H1 (cell line): ENCODE results near the gene RAB44. TPM values are rescaled to one million over a fixed set of nuclear protein-coding genes. Genes with fewer than 3 reads are reported as not detected.

Source experiments
- CTCF ChIA-PET: fragments of 300-600 bp; sonication (Branson Sonifier 250); formaldehyde crosslinking; loops from one replicate; lab custom pipeline; 2021; ENCODE audit not compliant: partially characterized antibody; lab: Charles Lee
- POLR2A ChIA-PET: fragments of 300-600 bp; sonication (Branson Sonifier 250); formaldehyde crosslinking; loops from one replicate; lab custom pipeline; 2021; ENCODE audit warnings: inconsistent platforms; ENCODE audit not compliant: partially characterized antibody; lab: Charles Lee
- DNase-seq, 2 experiments: peaks; one replicate each; pipeline versions ENCODE4 v3.0.0 to v3.0.0-alpha.2; 2010 to 2022; ENCODE audit warnings: low spot score in 2 of 2, low read depth in 1 of 2, mixed read lengths in 1 of 2
- FAIRE-seq: peaks from 2 replicates; lab custom pipeline; 2011; peaks lifted over from hg19 to GRCh38; lab: Jason Lieb, UNC
- H2AFZ ChIP-seq: 2 replicates; pipeline ENCODE4 v1.8.1; 2012; ENCODE audit warnings: low read length, inconsistent platforms
- H2AK5ac ChIP-seq: 2 replicates; pipeline ENCODE4 v1.6.1; 2013; ENCODE audit warnings: low read depth, low read length
- H2BK120ac ChIP-seq: replicated peaks from 2 replicates; pipeline ENCODE3; 2013; ENCODE audit warnings: low read depth, low read length, inconsistent platforms
- H2BK12ac ChIP-seq: 2 replicates; pipeline ENCODE4 v1.6.1; 2013; ENCODE audit warnings: low read depth, low read length
- H2BK15ac ChIP-seq: 2 replicates; pipeline ENCODE4 v1.6.1; 2013; ENCODE audit warnings: low read length
- H2BK20ac ChIP-seq: 2 replicates; pipeline ENCODE4 v1.6.1; 2013; ENCODE audit warnings: low read length
- H2BK5ac ChIP-seq: 2 replicates; pipeline ENCODE4 v1.6.1; 2013; ENCODE audit warnings: low read depth, low read length
- H3K14ac ChIP-seq: 2 replicates; pipeline ENCODE4 v1.6.1; 2013; ENCODE audit warnings: inconsistent platforms; ENCODE audit not compliant: insufficient read length
- H3K18ac ChIP-seq: 2 replicates; pipeline ENCODE4 v1.6.1; 2013; ENCODE audit warnings: low read length; ENCODE audit errors: extremely low read depth
- H3K23ac ChIP-seq: 2 replicates; pipeline ENCODE4 v1.6.1; 2013; ENCODE audit warnings: inconsistent platforms; ENCODE audit not compliant: insufficient read length
- H3K23me2 ChIP-seq: 2 replicates; pipeline ENCODE4 v1.6.1; 2013; ENCODE audit warnings: low read depth, low read length
- H3K27ac ChIP-seq: 2 replicates; pipeline ENCODE4 v1.6.1; 2011; ENCODE audit warnings: low read depth, low read length, inconsistent platforms
- H3K27me3 ChIP-seq, 4 experiments: replicated peaks in 1 of 4; 1 replicate in 1 of 4; 2 replicates in 3 of 4; pipeline versions ENCODE4 v1.6.1 to v1.8.1; 2011 to 2013; ENCODE audit warnings: low read length in 3 of 4, mild to moderate bottlenecking in 3 of 4, inconsistent platforms in 2 of 4, mixed read lengths in 2 of 4, moderate library complexity in 1 of 4; ENCODE audit not compliant: control insufficient read depth in 3 of 4, insufficient read depth in 3 of 4; ENCODE audit errors: extremely low read depth in 1 of 4
- H3K36me3 ChIP-seq, 4 experiments: 2 replicates each; pipeline versions ENCODE4 v1.6.1 to v1.8.1; 2011 to 2013; ENCODE audit warnings: mild to moderate bottlenecking in 4 of 4, low read length in 3 of 4, moderate library complexity in 2 of 4, control low read depth in 1 of 4, inconsistent platforms in 1 of 4; ENCODE audit not compliant: insufficient read depth in 4 of 4, control insufficient read depth in 2 of 4
- H3K4ac ChIP-seq: replicated peaks from 2 replicates; pipeline ENCODE3; 2013; ENCODE audit warnings: low read length, low read depth, mixed read lengths, inconsistent platforms; ENCODE audit not compliant: insufficient read length
- H3K4me1 ChIP-seq, 4 experiments: replicated peaks in 1 of 4; 1 replicate in 1 of 4; 2 replicates in 3 of 4; pipeline versions ENCODE4 v1.6.1 to v1.8.1; 2011 to 2013; ENCODE audit warnings: low read length in 3 of 4, inconsistent platforms in 2 of 4, mixed read lengths in 1 of 4; ENCODE audit not compliant: insufficient read depth in 4 of 4, control insufficient read depth in 3 of 4
- H3K4me2 ChIP-seq, 2 experiments: 2 replicates each; pipeline versions ENCODE4 v1.6.1 to v1.8.1; 2011 to 2013; ENCODE audit warnings: low read depth in 2 of 2, low read length in 2 of 2, control low read depth in 1 of 2, inconsistent platforms in 1 of 2, mild to moderate bottlenecking in 1 of 2; ENCODE audit not compliant: insufficient read depth in 1 of 2
- H3K4me3 ChIP-seq, 4 experiments: fragments of 200-600, 300-600 bp in 1 of 4; sonication (generic), shearing (Covaris generic), sonication (Bioruptor Twin) in 1 of 4; 2 replicates each; pipeline versions ENCODE4 v1.5.1 to v1.8.1; 2011 to 2016; ENCODE audit warnings: low read length in 4 of 4, low read depth in 3 of 4, control low read depth in 2 of 4, inconsistent platforms in 2 of 4, mild to moderate bottlenecking in 2 of 4, mixed read lengths in 1 of 4, moderate library complexity in 1 of 4; ENCODE audit not compliant: insufficient read depth in 2 of 4; ENCODE audit errors: extremely low read depth in 1 of 4
- H3K56ac ChIP-seq: replicated peaks from 2 replicates; pipeline ENCODE3; 2013; ENCODE audit warnings: low read depth, mild to moderate bottlenecking, mixed read lengths, low read length, inconsistent platforms; ENCODE audit not compliant: insufficient read length
- H3K79me1 ChIP-seq: 2 replicates; pipeline ENCODE4 v1.6.1; 2013; ENCODE audit warnings: low read depth, low read length, control low read depth
- H3K79me2 ChIP-seq, 2 experiments: 2 replicates each; pipeline versions ENCODE4 v1.6.1 to v1.8.1; 2012 to 2013; ENCODE audit warnings: low read length in 2 of 2, mild to moderate bottlenecking in 2 of 2, inconsistent platforms in 1 of 2; ENCODE audit not compliant: insufficient read depth in 2 of 2, control insufficient read depth in 1 of 2
- H3K9ac ChIP-seq, 4 experiments: replicated peaks in 1 of 4; 1 replicate in 1 of 4; 2 replicates in 3 of 4; pipeline versions ENCODE4 v1.6.1 to v1.8.1; 2011 to 2013; ENCODE audit warnings: low read depth in 3 of 4, low read length in 3 of 4, control low read depth in 2 of 4, mild to moderate bottlenecking in 2 of 4, moderate library complexity in 2 of 4, inconsistent platforms in 1 of 4; ENCODE audit errors: extremely low read depth in 1 of 4
- H3K9me3 ChIP-seq, 2 experiments: 2 replicates each; pipeline versions ENCODE4 v1.6.1 to v1.8.1; 2012 to 2013; ENCODE audit warnings: mild to moderate bottlenecking in 2 of 2, moderate library complexity in 2 of 2, control low read depth in 1 of 2, inconsistent platforms in 1 of 2, low read depth in 1 of 2, low read length in 1 of 2, mixed read lengths in 1 of 2; ENCODE audit not compliant: insufficient read depth in 2 of 2
- H4K20me1 ChIP-seq, 2 experiments: replicated peaks in 1 of 2; 2 replicates each; pipeline versions ENCODE3 to v1.8.1; 2011 to 2013; ENCODE audit warnings: inconsistent platforms in 2 of 2, low read length in 2 of 2, mild to moderate bottlenecking in 1 of 2; ENCODE audit not compliant: insufficient read depth in 2 of 2, control insufficient read depth in 1 of 2
- H4K5ac ChIP-seq: 2 replicates; pipeline ENCODE4 v1.6.1; 2013; ENCODE audit warnings: low read length, low read depth, mixed read lengths, inconsistent platforms; ENCODE audit not compliant: insufficient read length
- H4K8ac ChIP-seq: 2 replicates; pipeline ENCODE4 v1.8.0; 2013; ENCODE audit warnings: mild to moderate bottlenecking, moderate library complexity, low read length, inconsistent platforms; ENCODE audit not compliant: insufficient read depth; ENCODE audit errors: extremely low read depth
- H4K91ac ChIP-seq: replicated peaks from 2 replicates; pipeline ENCODE3; 2013; ENCODE audit warnings: low read length, mixed read lengths, inconsistent platforms; ENCODE audit not compliant: insufficient read length
- ASH2L ChIP-seq: fragments of 200-600, 300-600 bp; sonication (generic); IDR thresholded peaks from one replicate; pipeline ENCODE4 v1.7.1; 2017; ENCODE audit warnings: low read length
- BACH1 ChIP-seq: IDR thresholded peaks from 2 replicates; pipeline ENCODE4 v1.6.1; 2012; ENCODE audit warnings: low read length, improper control_type of control experiment
- CBX5 ChIP-seq: fragments of 300-800, 300-1000 bp; sonication (generic); IDR thresholded peaks from 2 replicates; pipeline ENCODE4 v1.7.1; 2016; ENCODE audit warnings: antibody characterized with exemption, low read length, low read depth
- CREB1 ChIP-seq: IDR thresholded peaks from 2 replicates; pipeline ENCODE4 v1.6.1; 2012; ENCODE audit warnings: inconsistent platforms
- E2F6 ChIP-seq: IDR thresholded peaks from 2 replicates; pipeline ENCODE4 v1.6.1; 2012; ENCODE audit warnings: inconsistent platforms
- EZH2 ChIP-seq: fragments of 200-600 bp; sonication (generic); IDR thresholded peaks from 2 replicates; pipeline ENCODE4 v1.7.1; 2012; ENCODE audit warnings: low read depth, mild to moderate bottlenecking, moderate library complexity, low read length, inconsistent platforms; ENCODE audit not compliant: severe bottlenecking
- TAF7 ChIP-seq: optimal IDR thresholded peaks from 2 replicates; pipeline ENCODE3; 2011; ENCODE audit warnings: low read depth, mild to moderate bottlenecking, inconsistent platforms, low read length, moderate library complexity, borderline replicate concordance
- TBP ChIP-seq: IDR thresholded peaks from 2 replicates; pipeline ENCODE4 v1.6.1; 2011; ENCODE audit warnings: low read depth, low read length, improper control_type of control experiment
- YY1 ChIP-seq: IDR thresholded peaks from 2 replicates; pipeline ENCODE4 v1.6.1; 2011; ENCODE audit warnings: low read depth, mild to moderate bottlenecking, low read length
- ZNF274 ChIP-seq: IDR thresholded peaks from 2 replicates; pipeline ENCODE4 v1.7.0; 2012; ENCODE audit warnings: low read length, borderline replicate concordance; ENCODE audit errors: extremely low read depth
- WGBS, 2 experiments: shearing (Covaris generic) in 1 of 2; methylation state at CpG; one replicate each; pipeline versions ENCODE4 v1.1.6 to v1.1.7; 2013 to 2015; ENCODE audit warnings: low lambda C conversion rate in 2 of 2, mixed read lengths in 2 of 2, inconsistent platforms in 1 of 2, low coverage in 1 of 2, missing lambda C conversion rate in 1 of 2; ENCODE audit not compliant: insufficient replicate concordance in 2 of 2, insufficient coverage in 1 of 2, insufficient read length in 1 of 2; ENCODE audit errors: extremely low coverage in 1 of 2, missing lambda C conversion rate in 1 of 2; 5-methylcytosine and 5-hydroxymethylcytosine counted together
- polyA plus RNA-seq, 7 experiments: library from polyadenylated mRNA; depleted of rRNA in 3 of 7; stranded (reverse) in 5 of 7; unstranded in 2 of 7; fragments of >200 nt in 5 of 7; fragments of 200-250 nt in 2 of 7; gene quantifications; 1 replicate in 5 of 7; 2 replicates in 1 of 7; 4 replicates in 1 of 7; pipeline versions ENCODE4 v1.2.1 to v1.2.3, GENCODE V29; 2011 to 2013; ENCODE audit warnings: missing spikeins in 2 of 7, mixed read lengths in 2 of 7
- total RNA-seq: library from RNA; stranded (reverse); fragmentation: NEBNext Ultra II Directional; extraction: Animal tissue kit (Norgen Biotek cat#: 25700); gene quantifications from 2 replicates; pipeline ENCODE4 v1.2.1, GENCODE V29; 2021
- TF ChIP-seq, protein P1 (sequence below), 3 experiments: IDR thresholded peaks; 1 replicate in 2 of 3; 2 replicates in 1 of 3; pipeline versions ENCODE4 v1.5.1 to v1.6.1; 2011; ENCODE audit warnings: low read length in 3 of 3, mild to moderate bottlenecking in 3 of 3, inconsistent platforms in 2 of 3, low read depth in 1 of 3, moderate library complexity in 1 of 3; ENCODE audit not compliant: insufficient read depth in 1 of 3; ENCODE audit errors: control extremely low read depth in 1 of 3

Gene RAB44
- total and polyA plus RNA-seq, 2 of the 8 experiments (the other 6 are each of a cell fraction or from before 2014, with no cell fraction given), result 0.02 TPM; not detected in 1

DNA sequence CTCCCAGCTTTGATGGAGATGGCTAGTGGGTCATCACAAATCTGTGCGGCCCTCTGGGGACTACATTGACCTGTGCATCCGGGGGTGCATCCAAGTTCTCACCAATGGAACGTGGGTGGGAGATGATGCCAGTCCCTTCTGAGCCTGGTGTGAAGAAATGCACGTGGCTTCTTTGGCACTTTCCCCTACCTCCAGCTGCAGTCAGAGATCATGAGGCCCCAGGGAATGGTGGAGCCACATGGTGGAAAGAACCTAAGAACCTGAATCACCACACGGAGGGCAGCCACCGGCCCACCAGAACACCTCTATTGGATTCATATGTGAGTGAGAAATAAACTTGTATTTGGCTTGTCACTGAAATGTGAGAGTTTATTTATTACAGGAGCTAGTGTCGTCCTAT, 29.0 kb upstream of the RAB44 start:
- H3K27me3 ChIP-seq, result no peaks in the 10 kb centered on the region
- H3K56ac ChIP-seq, result no peak overlapping the region
- peak overlapping the region; percentile 14; the same call in 1 of the 2 replicates for H2BK5ac ChIP-seq
- peak overlapping the region; percentile 13 for H2BK12ac ChIP-seq
- H3K4me2 ChIP-seq, result no peak overlapping the region
- H3K27ac ChIP-seq, result no peak overlapping the region
- no peaks in the 10 kb centered on the region for H3K36me3 ChIP-seq
- no peak for TF ChIP-seq ZNF274
- no peak for TF ChIP-seq E2F6
- TF ChIP-seq BACH1, result no peak
- TF ChIP-seq TBP, result no peak
- TF ChIP-seq TAF7, result no peak
- TF ChIP-seq EZH2, result no peak
- no peak for TF ChIP-seq CREB1
- no peak for TF ChIP-seq ASH2L
- TF ChIP-seq YY1, result no peak
- TF ChIP-seq, protein P1, sequence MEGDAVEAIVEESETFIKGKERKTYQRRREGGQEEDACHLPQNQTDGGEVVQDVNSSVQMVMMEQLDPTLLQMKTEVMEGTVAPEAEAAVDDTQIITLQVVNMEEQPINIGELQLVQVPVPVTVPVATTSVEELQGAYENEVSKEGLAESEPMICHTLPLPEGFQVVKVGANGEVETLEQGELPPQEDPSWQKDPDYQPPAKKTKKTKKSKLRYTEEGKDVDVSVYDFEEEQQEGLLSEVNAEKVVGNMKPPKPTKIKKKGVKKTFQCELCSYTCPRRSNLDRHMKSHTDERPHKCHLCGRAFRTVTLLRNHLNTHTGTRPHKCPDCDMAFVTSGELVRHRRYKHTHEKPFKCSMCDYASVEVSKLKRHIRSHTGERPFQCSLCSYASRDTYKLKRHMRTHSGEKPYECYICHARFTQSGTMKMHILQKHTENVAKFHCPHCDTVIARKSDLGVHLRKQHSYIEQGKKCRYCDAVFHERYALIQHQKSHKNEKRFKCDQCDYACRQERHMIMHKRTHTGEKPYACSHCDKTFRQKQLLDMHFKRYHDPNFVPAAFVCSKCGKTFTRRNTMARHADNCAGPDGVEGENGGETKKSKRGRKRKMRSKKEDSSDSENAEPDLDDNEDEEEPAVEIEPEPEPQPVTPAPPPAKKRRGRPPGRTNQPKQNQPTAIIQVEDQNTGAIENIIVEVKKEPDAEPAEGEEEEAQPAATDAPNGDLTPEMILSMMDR (IDR thresholded peaks at IDR 0.05; ENCODE audit: control extremely low read depth in 1 of 3, insufficient read depth in 1 of 3, low read depth in 1 of 3, low read length in 3 of 3), result no peak
- no peak for TF ChIP-seq CBX5
- no peak overlapping the region for H3K23ac ChIP-seq
- no peak for FAIRE-seq
- no peak overlapping the region for H2AK5ac ChIP-seq
- CTCF ChIA-PET, result interaction anchor here (0.9 to 7.2 kb wide), 4 partner anchors 11 to 45 kb away, joined by 3 to 67 read pairs (median 5); partner anchors contain the start of gene CDKN1A
- peaks cover 2 to 18% (median 11%) of the 10 kb centered on the region in 4 experiments; a peak in 6 of 7 replicates for H3K4me1 ChIP-seq
- no peaks in the 10 kb centered on the region for H3K9me3 ChIP-seq
- 0 out of 2 replicates have a peak overlapping the region, but pooled peaks have one; percentile 8 for H2BK15ac ChIP-seq
- no peaks in the 10 kb centered on the region for H3K79me1 ChIP-seq
- no peak overlapping the region for H4K5ac ChIP-seq
- H3K18ac ChIP-seq, result no peak overlapping the region
- DNase-seq, result no peak
- H3K23me2 ChIP-seq, result no peaks in the 10 kb centered on the region
- no peak overlapping the region for H3K4me3 ChIP-seq
- 80% methylated on average over 7 of the region's 7 CpGs; no CpG with 5 or more reads in 1 of the 2 experiments for WGBS, 2 experiments
- no peaks in the 10 kb centered on the region for H4K20me1 ChIP-seq
- POLR2A ChIA-PET, result interaction anchor here (1.2 to 8.6 kb wide), 3 partner anchors 9 to 71 kb away, joined by 4 to 109 read pairs (median 6); partner anchors contain the start of gene CDKN1A
- no peak overlapping the region for H4K8ac ChIP-seq
- no peak overlapping the region for H2AFZ ChIP-seq
- peak overlapping the region; percentile 89; the same call in 1 of the 2 replicates for H2BK20ac ChIP-seq
- H3K9ac ChIP-seq, result no peak overlapping the region
- H3K4ac ChIP-seq, result no peak overlapping the region
- no peaks in the 10 kb centered on the region for H3K79me2 ChIP-seq
- H4K91ac ChIP-seq, result peak overlapping the region; percentile 77
- no peak overlapping the region for H3K14ac ChIP-seq
- peak overlapping the region; percentile 97 for H2BK120ac ChIP-seq
